ENCODE results near the gene CCNL2.
"Not testable (repeated sequence)": the region's sequence is repeated elsewhere in the genome, so short reads cannot be mapped to it uniquely, and the experiment has no call there.

The CCNL2 gene

DNA sequence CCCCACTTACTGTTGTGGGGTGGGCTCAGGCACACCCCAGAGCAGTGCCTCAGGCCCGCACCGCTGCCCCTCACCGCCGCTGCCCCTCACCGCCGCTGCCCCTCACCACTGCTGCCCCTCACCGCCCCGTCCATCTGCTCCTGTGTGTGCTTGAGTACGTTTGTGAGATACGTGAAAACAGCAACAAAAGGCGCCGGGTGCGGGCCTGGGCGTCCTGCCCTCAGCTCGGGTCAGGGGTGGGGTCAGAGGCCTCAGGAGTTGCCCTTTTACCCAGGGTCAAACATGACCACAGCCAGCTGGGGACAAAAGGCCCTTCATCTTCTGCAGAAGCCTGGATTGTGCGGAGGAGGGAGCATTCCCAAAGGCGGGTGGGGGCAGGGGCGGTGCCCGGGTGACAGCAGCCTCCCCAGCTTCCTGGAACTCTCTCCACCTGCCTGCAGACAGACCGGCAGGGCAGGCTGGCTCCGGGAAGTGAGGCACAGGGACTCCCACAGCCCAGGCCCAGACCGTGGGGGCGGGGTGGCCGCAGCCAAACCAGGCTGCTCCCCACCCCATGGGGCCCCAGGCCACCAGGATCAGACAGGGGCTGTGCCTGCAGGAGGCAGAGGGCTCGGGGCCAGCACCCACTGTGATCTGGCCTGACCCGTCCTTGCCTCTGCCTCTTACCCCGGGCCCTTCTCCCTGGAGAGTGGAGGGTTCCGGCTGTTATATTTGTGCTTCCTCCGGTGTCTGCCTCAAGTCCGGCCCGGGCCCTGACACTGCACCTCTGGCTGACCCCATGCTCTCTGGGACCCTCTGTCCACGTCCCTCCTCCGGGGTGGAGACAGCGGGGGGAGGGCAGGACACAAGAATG lies 34.0 kb upstream of the CCNL2 start:
- DNase-seq (ENCODE audit: low read depth): no peak
- no peak overlapping the region for H3K4me3 ChIP-seq (ENCODE audit: low read depth, low read length)

- no peak overlapping the region for H3K4me3 ChIP-seq (ENCODE audit: low read depth, low read length)
- no peak for DNase-seq (ENCODE audit: low read depth)
Measured at GRCh38 chr1:1432274-1432950, 33.3 kb upstream of the CCNL2 start.

- no peak for DNase-seq (ENCODE audit: low read depth)
- H3K4me3 ChIP-seq (ENCODE audit: low read depth, low read length): no peak overlapping the region
Measured at GRCh38 chr1:1431845-1432273, 32.7 kb upstream of the CCNL2 start.

DNA sequence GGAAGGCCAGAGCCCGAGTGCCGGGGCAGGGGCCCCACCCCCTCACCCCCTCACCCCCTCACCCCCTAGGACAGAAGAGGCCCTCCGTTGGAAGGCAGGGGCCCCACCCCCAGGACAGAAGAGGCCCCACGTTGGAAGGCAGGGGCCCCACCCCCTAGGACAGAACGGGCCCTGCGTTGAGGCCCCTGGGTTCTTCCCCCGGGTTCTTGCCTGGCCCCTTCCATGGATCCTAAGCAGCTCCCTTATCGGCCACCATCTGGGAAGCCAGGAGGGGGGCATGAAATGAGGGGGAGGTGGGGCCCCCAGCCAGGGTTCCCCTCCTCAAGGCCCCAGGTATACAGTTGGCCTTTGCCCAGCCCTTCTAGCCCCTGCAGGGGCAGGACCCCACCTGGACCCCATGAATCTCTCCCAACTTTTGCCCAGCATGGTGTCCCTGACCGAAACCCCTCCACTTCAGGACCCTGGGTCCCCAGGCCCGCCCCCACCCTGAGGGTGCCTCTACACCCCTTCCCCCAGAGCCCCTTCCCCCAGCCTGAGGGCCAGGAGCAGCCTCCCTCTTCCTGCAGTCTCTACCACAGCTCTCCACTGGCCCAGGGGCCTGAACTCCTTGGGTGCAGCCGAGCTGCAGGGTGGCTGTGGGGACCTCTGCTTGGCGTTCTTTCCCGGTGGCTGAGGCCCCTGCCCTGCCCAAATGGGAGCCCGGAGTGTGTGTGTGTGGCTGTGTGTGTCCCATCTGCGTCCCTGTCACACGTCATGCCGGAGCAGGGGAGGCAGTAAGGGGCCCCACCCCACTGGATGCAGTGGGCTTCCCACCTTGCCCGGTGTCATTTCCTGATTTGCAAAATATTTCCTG lies 32.1 kb upstream of the CCNL2 start:
- no peak for DNase-seq (ENCODE audit: low read depth)
- H3K4me3 ChIP-seq (ENCODE audit: low read depth, low read length): no peak overlapping the region

- DNase-seq (ENCODE audit: low read depth): no peak
- H3K4me3 ChIP-seq (ENCODE audit: low read depth, low read length): no peak overlapping the region
Measured at GRCh38 chr1:1430114-1430982, 31.2 kb upstream of the CCNL2 start.

- DNase-seq (ENCODE audit: low read depth): no peak
- no peak overlapping the region for H3K4me3 ChIP-seq (ENCODE audit: low read depth, low read length)
Measured at GRCh38 chr1:1429671-1430073, 30.5 kb upstream of the CCNL2 start.

- not testable (repeated sequence) for DNase-seq (ENCODE audit: low read depth); H3K4me3 ChIP-seq (ENCODE audit: low read depth, low read length)
Measured at GRCh38 chr1:1428967-1429366, 29.8 kb upstream of the CCNL2 start.

GRCh38 chr1:1428174-1428573 lies 29.0 kb upstream of the CCNL2 start:
- H3K4me3 ChIP-seq (ENCODE audit: low read depth, low read length): no peak overlapping the region
- no peak for DNase-seq (ENCODE audit: low read depth)

GRCh38 chr1:1427820-1428148 lies 28.6 kb upstream of the CCNL2 start:
- no peak for DNase-seq (ENCODE audit: low read depth)
- H3K4me3 ChIP-seq (ENCODE audit: low read depth, low read length): peak overlapping the region; percentile 40

DNA sequence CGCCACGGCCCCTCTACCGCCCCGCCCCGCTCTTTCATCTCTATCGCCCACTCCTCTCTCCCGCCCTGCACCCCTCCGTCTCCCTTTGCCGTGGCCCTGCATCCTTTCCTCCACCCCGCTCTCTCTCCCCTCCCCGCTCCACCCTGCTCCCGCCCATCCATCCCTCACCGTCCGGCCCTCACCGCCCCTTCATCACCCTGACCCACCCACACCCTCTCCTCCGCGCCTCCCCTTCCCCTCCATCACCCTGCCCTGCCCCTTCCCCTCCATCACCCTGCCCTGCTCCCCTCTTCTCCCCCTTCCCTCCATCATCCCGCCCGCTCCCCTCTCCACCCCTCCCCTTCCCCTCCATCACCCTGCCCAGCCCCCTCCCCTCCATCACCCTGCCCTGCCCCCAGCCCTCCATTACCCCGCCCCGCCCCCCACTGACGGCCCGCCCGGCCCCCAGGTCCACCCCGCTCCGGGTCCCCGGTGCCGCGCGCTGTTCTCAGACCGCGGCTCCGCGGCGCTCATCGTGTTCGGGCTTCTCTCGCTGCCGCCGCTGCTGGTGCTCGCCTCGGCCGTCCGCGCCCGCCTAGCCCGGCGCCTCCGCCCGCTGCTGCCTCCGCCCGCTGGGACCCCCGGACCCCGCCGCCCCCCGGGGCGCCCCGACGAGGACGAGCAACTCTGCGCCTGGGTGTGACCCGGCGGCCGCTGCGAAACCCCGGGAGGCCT lies 28.1 kb upstream of the CCNL2 start:
- no peak for DNase-seq (ENCODE audit: low read depth)
- H3K4me3 ChIP-seq (ENCODE audit: low read depth, low read length): peak overlapping the region; percentile 40

DNA sequence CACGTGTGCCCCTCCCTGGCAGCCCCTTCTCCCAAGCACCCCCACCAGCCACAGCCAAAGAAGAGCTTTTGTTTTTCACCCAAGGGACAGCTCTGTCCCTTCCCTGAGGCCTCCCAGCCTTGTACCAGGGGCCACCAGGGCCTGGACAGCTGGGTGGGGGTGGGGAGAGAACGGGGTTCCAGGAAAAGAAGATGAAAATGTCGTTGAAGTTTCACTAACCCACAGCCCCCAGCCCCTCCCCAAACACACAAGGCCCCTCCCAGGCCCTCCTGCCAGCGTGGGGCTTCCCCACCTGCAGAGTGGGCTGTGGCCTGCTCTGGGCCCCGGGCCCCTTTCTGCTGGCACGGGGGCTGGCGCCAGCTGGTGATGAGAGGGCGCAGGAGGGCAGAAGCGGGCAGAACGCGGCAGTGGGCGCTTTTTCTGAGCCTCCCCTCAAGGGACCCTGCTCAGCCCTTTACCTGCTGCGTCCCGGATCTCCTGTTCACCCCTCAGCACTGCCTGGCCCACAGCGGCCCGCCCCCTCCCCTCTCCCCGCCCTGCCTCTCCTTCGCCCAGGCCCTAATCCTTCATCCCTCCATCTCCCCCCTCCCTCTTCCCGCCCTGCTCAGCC lies 27.5 kb upstream of the CCNL2 start:
- DNase-seq (ENCODE audit: low read depth): no peak
- H3K4me3 ChIP-seq (ENCODE audit: low read depth, low read length): no peak overlapping the region

- no peak for DNase-seq (ENCODE audit: low read depth)
- H3K4me3 ChIP-seq (ENCODE audit: low read depth, low read length): no peak overlapping the region
Measured at GRCh38 chr1:1425753-1426495, 26.8 kb upstream of the CCNL2 start.

- no peak for DNase-seq (ENCODE audit: low read depth)
- H3K4me3 ChIP-seq (ENCODE audit: low read depth, low read length): no peak overlapping the region
Measured at GRCh38 chr1:1425426-1425752, 26.3 kb upstream of the CCNL2 start.

DNA sequence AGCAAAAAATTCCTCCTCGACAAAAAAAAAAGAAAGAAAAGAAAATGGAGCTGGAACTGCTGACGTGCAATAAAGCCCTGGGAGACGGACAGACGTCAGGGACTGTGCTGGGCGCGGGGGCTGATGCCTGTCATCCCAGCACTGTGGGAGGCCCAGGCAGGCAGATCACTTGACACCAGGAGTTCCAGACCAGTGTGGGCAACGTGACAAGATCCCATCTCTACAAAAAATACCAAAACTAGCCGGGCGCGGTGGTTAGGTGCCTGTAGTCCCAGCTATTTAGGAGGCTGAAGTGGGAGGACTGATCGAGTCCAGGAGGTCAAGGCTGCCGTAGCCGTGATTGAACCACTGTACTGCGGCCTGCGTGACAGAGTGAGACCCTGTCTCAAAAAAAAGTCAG lies 25.6 kb upstream of the CCNL2 start:
- no peak overlapping the region for H3K4me3 ChIP-seq (ENCODE audit: low read depth, low read length)
- DNase-seq (ENCODE audit: low read depth): no peak

DNA sequence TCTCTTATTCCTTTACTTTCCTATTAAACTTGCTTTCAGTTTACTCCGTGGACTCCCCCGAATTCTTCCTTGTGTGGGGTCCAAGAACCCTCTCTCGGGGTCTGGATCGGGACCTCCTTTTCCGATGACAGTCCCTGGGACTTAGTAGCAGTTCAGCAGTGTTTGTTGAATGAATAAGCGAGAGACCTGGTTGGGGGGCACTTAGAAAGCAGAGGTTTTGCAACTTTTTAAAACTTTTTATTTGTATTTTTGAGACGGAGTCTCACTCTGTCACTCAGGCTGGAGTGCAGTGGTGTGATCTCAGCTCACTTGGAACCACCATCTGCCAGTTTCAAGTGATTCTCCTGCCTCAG lies 24.1 kb upstream of the CCNL2 start:
- no peak for DNase-seq (ENCODE audit: low read depth)
- H3K4me3 ChIP-seq (ENCODE audit: low read depth, low read length): no peak overlapping the region

DNA sequence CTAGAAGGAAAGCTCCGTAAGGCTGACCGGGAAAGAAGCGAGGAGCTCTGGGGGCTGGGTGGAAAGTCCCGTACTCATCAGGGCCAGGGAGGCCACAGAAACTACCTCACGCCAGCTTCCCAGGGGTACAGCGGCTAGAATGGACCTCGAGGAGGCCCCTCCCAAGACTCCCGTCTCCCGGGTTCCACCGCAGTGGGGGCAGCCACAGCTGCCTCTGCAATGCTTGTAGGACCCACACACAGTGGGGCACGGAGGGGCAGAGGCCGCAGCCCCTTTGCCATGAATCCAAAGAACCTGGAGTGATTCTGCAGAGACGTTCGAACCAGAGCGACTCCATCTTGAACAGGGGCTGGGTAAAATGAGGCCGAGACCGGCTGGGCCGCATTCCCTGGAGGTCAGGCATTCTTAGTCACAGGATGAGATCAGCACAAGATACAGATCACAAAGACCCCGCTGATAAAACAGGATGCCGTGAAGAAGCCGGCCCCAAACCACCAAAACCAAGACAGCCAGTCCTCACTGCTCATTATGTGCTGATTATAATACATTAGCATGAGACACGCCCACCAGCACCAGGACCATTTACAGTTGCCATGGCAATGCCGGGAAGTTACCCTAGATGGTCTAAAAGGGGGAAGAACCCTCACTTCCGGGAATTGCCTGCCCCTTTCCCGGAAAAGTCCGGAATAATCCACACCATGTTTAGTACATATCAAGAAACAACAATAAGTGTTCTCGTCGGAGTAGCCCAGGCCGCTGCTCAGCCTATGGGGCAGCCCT lies 23.5 kb upstream of the CCNL2 start:
- DNase-seq (ENCODE audit: low read depth): no peak

GRCh38 chr1:1421907-1422464 lies 22.9 kb upstream of the CCNL2 start:
- no peak overlapping the region for H3K4me3 ChIP-seq (ENCODE audit: low read depth, low read length)
- no peak for DNase-seq (ENCODE audit: low read depth)

More for the DNA sequence above, 23.5 kb upstream of the CCNL2 start:
- H3K4me3 ChIP-seq (ENCODE audit: low read depth, low read length): no peak overlapping the region
